Mucosa of stomach (tissue), 1 donor: ENCODE data around the gene NHSL1.

Experiments
- H3K27me3 ChIP-seq: one replicate; pipeline ENCODE4 v1.7.0; 2013; ENCODE audit warnings: mild to moderate bottlenecking, low read length; ENCODE audit not compliant: control insufficient read depth, insufficient read depth
- H3K36me3 ChIP-seq: one replicate; pipeline ENCODE4 v1.7.0; 2013; ENCODE audit warnings: low read length; ENCODE audit not compliant: control insufficient read depth, insufficient read depth
- H3K4me1 ChIP-seq: one replicate; pipeline ENCODE4 v1.7.0; 2013; ENCODE audit warnings: mild to moderate bottlenecking, low read length; ENCODE audit not compliant: control insufficient read depth, insufficient read depth
- H3K4me3 ChIP-seq: one replicate; pipeline ENCODE4 v1.7.0; 2013; ENCODE audit warnings: low read length
- H3K9ac ChIP-seq: one replicate; pipeline ENCODE4 v1.7.0; 2013; ENCODE audit warnings: mild to moderate bottlenecking, low read length, moderate library complexity
- H3K9me3 ChIP-seq: one replicate; pipeline ENCODE4 v1.7.0; 2013; ENCODE audit warnings: mild to moderate bottlenecking, low read length, moderate library complexity; ENCODE audit not compliant: control insufficient read depth
- donor health status: Pancreatic carcinoma.

NHSL1 gene

DNA sequence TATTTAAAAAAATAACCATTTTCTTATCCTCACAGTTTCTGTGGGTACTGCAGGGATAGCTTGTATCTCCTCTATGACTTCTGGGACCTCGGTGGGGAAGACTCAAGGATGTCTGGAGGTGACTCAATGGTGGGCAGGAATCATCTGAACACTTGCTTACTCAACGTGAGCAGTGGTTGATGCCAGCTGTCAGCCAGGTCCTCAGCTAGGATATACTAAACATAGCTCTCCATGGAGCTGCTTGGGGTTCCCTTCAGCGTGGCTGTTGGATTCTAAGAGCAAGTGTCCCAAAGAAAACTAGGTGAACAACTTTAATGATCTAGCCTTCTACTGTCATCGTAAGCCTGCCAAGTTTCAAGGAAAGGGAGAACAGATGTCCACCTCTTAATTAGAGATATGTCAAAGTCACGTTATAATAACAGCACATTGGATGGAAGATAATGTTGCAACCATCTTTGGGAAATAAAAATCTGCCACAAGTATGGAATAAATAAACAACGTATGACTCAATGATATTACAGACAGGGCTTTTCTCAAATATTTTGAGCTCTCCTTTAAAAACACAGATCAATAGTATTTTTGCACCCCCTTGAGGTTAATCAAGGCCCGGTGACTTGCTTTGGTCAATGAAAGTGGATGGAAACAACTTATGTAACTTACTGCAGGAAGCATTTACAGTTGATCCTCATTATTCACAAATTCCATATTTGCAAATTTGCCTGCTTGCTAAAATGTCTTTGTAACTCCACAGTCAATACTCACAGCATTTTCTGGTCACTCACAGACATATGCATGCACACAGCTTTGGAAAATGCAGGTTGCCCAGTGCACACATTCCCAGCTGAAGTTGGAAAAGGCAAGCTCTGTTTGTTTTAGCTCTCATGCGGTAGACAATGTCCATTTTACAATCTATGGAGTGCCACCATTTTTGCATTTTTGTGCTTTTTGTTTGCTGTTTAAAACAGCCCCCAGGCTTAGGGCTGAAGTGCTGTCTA lies 101.9 kb downstream of the NHSL1 start:
- Histone ChIP-seq H3K4me3 (no peak overlapping the region), H3K36me3 (no peaks in the 10 kb centered on the region), H3K9ac (no peak overlapping the region), H3K4me1 (no peaks in the 10 kb centered on the region), H3K9me3 (no peaks in the 10 kb centered on the region), H3K27me3 (no peaks in the 10 kb centered on the region)

- Histone ChIP-seq H3K9me3 (no peaks in the 10 kb centered on the region), H3K4me3 (no peak overlapping the region), H3K9ac (no peak overlapping the region), H3K27me3 (no peaks in the 10 kb centered on the region), H3K4me1 (no peaks in the 10 kb centered on the region), H3K36me3 (no peaks in the 10 kb centered on the region)
Measured at GRCh38 chr6:138396709-138397108, 102.6 kb downstream of the NHSL1 start.

GRCh38 chr6:138393871-138394783 lies 105.2 kb downstream of the NHSL1 start:
- Histone ChIP-seq H3K4me1 (no peaks in the 10 kb centered on the region), H3K9me3 (no peaks in the 10 kb centered on the region), H3K27me3 (no peaks in the 10 kb centered on the region), H3K9ac (no peak overlapping the region), H3K4me3 (no peak overlapping the region), H3K36me3 (no peaks in the 10 kb centered on the region)

- Histone ChIP-seq H3K36me3 (no peaks in the 10 kb centered on the region), H3K4me1 (peaks cover 4% of the 10 kb centered on the region), H3K4me3 (no peak overlapping the region), H3K9me3 (no peaks in the 10 kb centered on the region), H3K27me3 (no peaks in the 10 kb centered on the region), H3K9ac (no peak overlapping the region)
Measured at GRCh38 chr6:138389551-138389950, 109.7 kb downstream of the NHSL1 start.

DNA sequence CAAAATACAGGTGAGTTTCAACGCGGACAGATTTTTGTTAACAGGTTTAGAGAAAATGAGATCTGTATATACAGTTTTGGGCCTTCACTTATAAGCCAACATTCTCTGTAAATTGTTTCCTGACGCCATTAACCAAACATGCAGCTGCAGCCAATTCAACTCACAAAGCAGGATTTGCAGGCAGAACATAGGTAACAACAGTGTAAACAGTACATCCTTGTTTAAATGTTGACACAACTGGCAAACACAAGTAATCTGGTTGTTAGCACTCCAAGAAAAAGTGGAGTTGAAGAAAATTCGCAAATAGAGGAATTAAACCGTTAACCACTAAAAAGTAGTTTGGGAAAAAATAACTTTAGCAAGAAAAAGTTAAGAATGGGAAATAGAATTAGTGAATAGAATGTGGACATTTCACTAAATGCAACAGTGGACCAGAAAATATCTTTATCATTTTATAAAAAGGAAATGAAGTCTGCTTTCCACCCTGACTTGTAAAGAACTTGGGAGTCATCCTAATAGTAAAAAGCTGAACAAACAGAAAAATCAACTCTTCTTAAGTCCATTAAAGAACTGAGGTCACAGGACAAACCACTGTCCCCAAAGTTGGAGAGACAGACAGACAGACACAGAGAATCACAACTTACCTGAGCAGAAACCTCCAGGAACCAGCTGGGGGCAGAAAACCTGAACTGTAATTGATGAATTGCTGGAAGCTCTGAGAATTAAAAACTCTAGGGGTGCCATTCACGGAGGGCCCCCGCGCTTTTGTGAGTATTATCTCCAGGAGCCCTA lies 111.5 kb downstream of the NHSL1 start:
- Histone ChIP-seq H3K4me1 (peaks cover 4% of the 10 kb centered on the region), H3K9me3 (no peaks in the 10 kb centered on the region), H3K27me3 (no peaks in the 10 kb centered on the region), H3K4me3 (no peak overlapping the region), H3K36me3 (no peaks in the 10 kb centered on the region), H3K9ac (no peak overlapping the region)

DNA sequence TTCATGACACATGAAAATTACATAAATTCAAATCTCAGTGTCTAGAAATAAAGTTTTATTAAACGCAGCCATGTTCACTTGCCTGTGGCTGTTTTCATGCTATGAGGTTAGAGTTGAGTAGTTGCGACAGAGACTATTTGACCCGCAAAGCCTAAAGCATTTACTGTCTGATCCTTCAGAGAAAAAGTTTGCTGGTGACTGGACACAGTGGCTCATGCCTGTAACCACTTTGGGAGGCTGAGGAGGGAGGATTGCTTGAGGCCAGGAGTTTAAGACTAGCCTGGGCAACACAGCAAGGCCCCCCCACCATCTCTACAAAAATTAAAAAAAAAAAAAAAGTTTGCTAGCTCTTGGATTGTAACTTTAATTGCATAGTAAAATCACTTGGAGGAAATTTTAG lies 112.4 kb downstream of the NHSL1 start:
- Histone ChIP-seq H3K9me3 (no peaks in the 10 kb centered on the region), H3K4me1 (peaks cover 4% of the 10 kb centered on the region), H3K27me3 (no peaks in the 10 kb centered on the region), H3K4me3 (no peak overlapping the region), H3K36me3 (no peaks in the 10 kb centered on the region), H3K9ac (no peak overlapping the region)

DNA sequence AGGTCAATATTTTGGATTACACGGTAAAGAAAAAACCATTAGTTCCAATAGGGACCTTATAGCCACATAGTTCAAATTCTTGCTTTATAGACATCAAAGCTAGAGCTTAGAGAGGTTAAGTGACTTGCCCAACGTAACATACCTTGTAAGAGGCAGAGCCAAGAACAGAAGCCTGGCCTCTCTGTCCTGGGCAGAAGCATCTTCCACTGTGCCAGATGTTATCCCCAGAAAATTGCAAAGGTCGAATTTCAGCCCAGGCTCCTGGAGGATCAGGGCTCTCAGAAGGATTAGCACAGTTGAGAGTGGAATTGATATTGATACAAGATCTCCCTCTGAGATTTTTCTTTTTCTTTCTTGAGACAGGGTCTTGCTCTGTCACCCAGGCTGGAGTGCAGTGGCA lies 115.5 kb downstream of the NHSL1 start:
- Histone ChIP-seq H3K27me3 (no peaks in the 10 kb centered on the region), H3K9me3 (no peaks in the 10 kb centered on the region), H3K36me3 (no peaks in the 10 kb centered on the region), H3K4me1 (peaks cover 4% of the 10 kb centered on the region), H3K4me3 (no peak overlapping the region), H3K9ac (no peak overlapping the region)

DNA sequence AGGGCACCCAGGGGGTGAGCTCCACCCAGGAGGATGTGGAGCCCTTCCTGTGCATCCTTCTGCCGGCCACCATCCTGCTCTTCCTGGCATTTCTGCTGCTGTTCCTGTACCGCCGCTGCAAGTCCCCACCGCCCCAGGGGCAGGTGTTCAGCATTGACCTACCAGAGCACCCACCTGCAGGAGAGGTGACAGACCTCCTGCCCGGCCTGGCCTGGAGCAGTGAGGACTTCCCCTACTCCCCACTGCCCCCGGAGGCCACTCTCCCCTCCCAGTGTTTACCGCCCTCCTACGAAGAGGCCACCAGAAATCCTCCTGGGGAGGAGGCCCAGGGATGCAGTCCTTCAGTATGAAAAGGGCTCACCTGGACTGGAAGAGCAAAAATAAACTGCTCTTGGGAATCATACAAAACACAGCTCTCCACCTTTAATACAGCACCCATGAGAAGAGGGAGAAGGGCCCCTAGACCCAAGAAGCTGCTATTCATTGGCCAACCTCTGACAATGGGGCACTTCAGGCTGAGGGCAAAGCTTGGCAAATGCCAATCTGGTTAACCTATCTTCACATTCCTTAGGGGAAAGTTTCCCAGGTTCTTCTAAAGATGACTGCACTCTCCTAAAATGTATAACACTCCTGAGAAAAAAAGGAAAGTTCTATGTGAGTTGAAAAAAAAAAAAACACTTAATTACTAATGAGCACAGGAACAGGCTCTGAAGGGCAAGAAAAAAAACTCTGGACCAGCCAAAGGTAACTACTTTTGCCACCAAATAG lies 116.6 kb downstream of the NHSL1 start:
- Histone ChIP-seq H3K9me3 (no peaks in the 10 kb centered on the region), H3K4me3 (no peak overlapping the region), H3K36me3 (no peaks in the 10 kb centered on the region)

GRCh38 chr6:138378463-138378862 lies 120.8 kb downstream of the NHSL1 start:
- Histone ChIP-seq H3K27me3 (no peaks in the 10 kb centered on the region), H3K9ac (no peak overlapping the region), H3K4me3 (no peak overlapping the region), H3K36me3 (no peaks in the 10 kb centered on the region), H3K9me3 (no peaks in the 10 kb centered on the region), H3K4me1 (no peaks in the 10 kb centered on the region)

More for the DNA sequence above, 116.6 kb downstream of the NHSL1 start:
- no peaks in the 10 kb centered on the region for H3K27me3 ChIP-seq
- peaks cover 3% of the 10 kb centered on the region for H3K4me1 ChIP-seq
- no peak overlapping the region for H3K9ac ChIP-seq

DNA sequence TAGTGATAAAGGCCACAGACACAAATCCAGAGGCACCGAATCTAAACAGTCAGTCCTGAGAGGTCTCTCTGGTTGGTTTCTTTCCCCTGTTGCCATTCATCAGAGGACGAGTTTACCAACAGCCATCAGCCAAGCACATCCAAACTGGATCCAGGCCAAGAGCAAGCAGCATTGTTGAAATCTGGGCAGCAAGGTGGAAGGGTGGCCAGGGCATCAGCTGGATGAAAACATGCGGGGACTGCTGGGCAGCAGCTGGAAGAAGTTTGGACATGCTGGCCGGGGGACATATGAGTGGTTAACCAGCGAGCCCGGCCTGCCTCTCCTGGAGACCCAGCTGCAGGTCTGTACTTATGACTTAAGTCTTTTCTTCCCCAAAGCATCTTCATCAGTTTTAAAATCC lies 121.5 kb downstream of the NHSL1 start, which contains the start of gene SMIM28:
Gene SMIM28 (plus strand): TSS at position 62 of the 400 bp plus-strand sequence. CDS start 168 bp downstream, at position 230.
- H3K4me1 ChIP-seq, result no peaks in the 10 kb centered on the region

GRCh38 chr6:138377042-138377441 lies 122.3 kb downstream of the NHSL1 start:
- Histone ChIP-seq H3K27me3 (no peaks in the 10 kb centered on the region), H3K9me3 (no peaks in the 10 kb centered on the region), H3K4me3 (no peak overlapping the region), H3K9ac (no peak overlapping the region), H3K4me1 (no peaks in the 10 kb centered on the region), H3K36me3 (no peaks in the 10 kb centered on the region)

More for the DNA sequence above, 121.5 kb downstream of the NHSL1 start, which contains the start of gene SMIM28:
- Histone ChIP-seq H3K9me3 (no peaks in the 10 kb centered on the region), H3K9ac (no peak within 1 kb of the TSS), H3K36me3 (no peaks in the 10 kb centered on the region), H3K4me3 (no peak within 1 kb of the TSS), H3K27me3 (no peaks in the 10 kb centered on the region)
